ENCODE data around the gene COQ7. TPM values are rescaled to one million over a fixed set of nuclear protein-coding genes. Genes with fewer than 3 reads are reported as not detected.

The COQ7 gene
- total RNA-seq, 1 experiment from 2014 or later = 26.6 TPM

- no peak overlapping the region for H3K27ac ChIP-seq (ENCODE audit: low read depth, low read length)
- ChIA-PET RAD21 (ENCODE audit: low non-redundant PET in 1 of 2, low total read pairs in 2 of 2, uncharacterized antibody in 2 of 2, unreplicated experiment in 2 of 2) (no interaction called here), POLR2A (no interaction called here), CTCF (no interaction called here)
- peaks cover 2 to 17% of the 10 kb centered on the region in 2 experiments; a peak in 1 of 4 replicates for H3K36me3 ChIP-seq (ENCODE audit: control insufficient read depth in 1 of 2, insufficient read depth in 2 of 2, low read length in 2 of 2)
- H3K79me2 ChIP-seq (ENCODE audit: insufficient read depth, low read length) = no peaks in the 10 kb centered on the region
- DNase-seq (ENCODE audit: low read depth, low spot score) (no peak), ATAC-seq (no peak)
- no peak overlapping the region for H3K4me2 ChIP-seq (ENCODE audit: low read length)
- H3K9me2 ChIP-seq (ENCODE audit: insufficient read depth) = no peaks in the 10 kb centered on the region
- no peaks in the 10 kb centered on the region for H3K27me3 ChIP-seq (ENCODE audit: insufficient read depth, low read length)
- H3K9ac ChIP-seq (ENCODE audit: low read length) = no peak overlapping the region
- BruUV-seq (replicated peaks) = no TSS peak
- peaks cover 0 to 6% of the 10 kb centered on the region in 2 experiments; a peak in 1 of 4 replicates for H3K9me3 ChIP-seq (ENCODE audit: control insufficient read depth in 1 of 2, insufficient read depth in 1 of 2, low read depth in 1 of 2, low read length in 2 of 2)
- intact Hi-C loops (cut with micrococcal nuclease) = no loop called here
- H3K4me1 ChIP-seq (ENCODE audit: control insufficient read depth in 1 of 2, insufficient read depth in 2 of 2, low read length in 2 of 2) = no peaks in the 10 kb centered on the region
- TF ChIP-seq, protein P1, sequence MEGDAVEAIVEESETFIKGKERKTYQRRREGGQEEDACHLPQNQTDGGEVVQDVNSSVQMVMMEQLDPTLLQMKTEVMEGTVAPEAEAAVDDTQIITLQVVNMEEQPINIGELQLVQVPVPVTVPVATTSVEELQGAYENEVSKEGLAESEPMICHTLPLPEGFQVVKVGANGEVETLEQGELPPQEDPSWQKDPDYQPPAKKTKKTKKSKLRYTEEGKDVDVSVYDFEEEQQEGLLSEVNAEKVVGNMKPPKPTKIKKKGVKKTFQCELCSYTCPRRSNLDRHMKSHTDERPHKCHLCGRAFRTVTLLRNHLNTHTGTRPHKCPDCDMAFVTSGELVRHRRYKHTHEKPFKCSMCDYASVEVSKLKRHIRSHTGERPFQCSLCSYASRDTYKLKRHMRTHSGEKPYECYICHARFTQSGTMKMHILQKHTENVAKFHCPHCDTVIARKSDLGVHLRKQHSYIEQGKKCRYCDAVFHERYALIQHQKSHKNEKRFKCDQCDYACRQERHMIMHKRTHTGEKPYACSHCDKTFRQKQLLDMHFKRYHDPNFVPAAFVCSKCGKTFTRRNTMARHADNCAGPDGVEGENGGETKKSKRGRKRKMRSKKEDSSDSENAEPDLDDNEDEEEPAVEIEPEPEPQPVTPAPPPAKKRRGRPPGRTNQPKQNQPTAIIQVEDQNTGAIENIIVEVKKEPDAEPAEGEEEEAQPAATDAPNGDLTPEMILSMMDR (IDR thresholded peaks at IDR 0.05 in 2 of 3, conservative IDR thresholded peaks at IDR 0.05 in 1 of 3; ENCODE audit: borderline replicate concordance in 1 of 3, insufficient read depth in 1 of 3, low read depth in 2 of 3, low read length in 2 of 3) = no peak
- TF ChIP-seq EZH2 (IDR thresholded peaks at IDR 0.05) (no peak), TCF7L2 (IDR thresholded peaks at IDR 0.05; ENCODE audit: borderline replicate concordance, extremely low read depth, insufficient read depth, insufficient read length) (no peak), ZNF274 (IDR thresholded peaks at IDR 0.05; ENCODE audit: low read depth, low read length) (no peak), MAX (IDR thresholded peaks at IDR 0.05) (no peak), JUND (IDR thresholded peaks at IDR 0.05) (no peak), EGR1 (IDR thresholded peaks at IDR 0.05; ENCODE audit: low read depth) (no peak), POLR2A (IDR thresholded peaks at IDR 0.05; ENCODE audit: borderline replicate concordance, extremely low read depth, insufficient read depth, insufficient read length) (no peak), SRF (IDR thresholded peaks at IDR 0.05; ENCODE audit: low read depth) (no peak), RAD21 (IDR thresholded peaks at IDR 0.05; ENCODE audit: low read depth) (no peak), CEBPB (IDR thresholded peaks at IDR 0.05; ENCODE audit: low read depth) (no peak), SIN3A (IDR thresholded peaks at IDR 0.05; ENCODE audit: low read depth) (no peak)
- TF ChIP-seq, protein P2, sequence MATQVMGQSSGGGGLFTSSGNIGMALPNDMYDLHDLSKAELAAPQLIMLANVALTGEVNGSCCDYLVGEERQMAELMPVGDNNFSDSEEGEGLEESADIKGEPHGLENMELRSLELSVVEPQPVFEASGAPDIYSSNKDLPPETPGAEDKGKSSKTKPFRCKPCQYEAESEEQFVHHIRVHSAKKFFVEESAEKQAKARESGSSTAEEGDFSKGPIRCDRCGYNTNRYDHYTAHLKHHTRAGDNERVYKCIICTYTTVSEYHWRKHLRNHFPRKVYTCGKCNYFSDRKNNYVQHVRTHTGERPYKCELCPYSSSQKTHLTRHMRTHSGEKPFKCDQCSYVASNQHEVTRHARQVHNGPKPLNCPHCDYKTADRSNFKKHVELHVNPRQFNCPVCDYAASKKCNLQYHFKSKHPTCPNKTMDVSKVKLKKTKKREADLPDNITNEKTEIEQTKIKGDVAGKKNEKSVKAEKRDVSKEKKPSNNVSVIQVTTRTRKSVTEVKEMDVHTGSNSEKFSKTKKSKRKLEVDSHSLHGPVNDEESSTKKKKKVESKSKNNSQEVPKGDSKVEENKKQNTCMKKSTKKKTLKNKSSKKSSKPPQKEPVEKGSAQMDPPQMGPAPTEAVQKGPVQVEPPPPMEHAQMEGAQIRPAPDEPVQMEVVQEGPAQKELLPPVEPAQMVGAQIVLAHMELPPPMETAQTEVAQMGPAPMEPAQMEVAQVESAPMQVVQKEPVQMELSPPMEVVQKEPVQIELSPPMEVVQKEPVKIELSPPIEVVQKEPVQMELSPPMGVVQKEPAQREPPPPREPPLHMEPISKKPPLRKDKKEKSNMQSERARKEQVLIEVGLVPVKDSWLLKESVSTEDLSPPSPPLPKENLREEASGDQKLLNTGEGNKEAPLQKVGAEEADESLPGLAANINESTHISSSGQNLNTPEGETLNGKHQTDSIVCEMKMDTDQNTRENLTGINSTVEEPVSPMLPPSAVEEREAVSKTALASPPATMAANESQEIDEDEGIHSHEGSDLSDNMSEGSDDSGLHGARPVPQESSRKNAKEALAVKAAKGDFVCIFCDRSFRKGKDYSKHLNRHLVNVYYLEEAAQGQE (IDR thresholded peaks at IDR 0.05; ENCODE audit: low read depth) = no peak
- TF ChIP-seq, protein P3, sequence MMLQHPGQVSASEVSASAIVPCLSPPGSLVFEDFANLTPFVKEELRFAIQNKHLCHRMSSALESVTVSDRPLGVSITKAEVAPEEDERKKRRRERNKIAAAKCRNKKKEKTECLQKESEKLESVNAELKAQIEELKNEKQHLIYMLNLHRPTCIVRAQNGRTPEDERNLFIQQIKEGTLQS (IDR thresholded peaks at IDR 0.05) = no peak
- H2AFZ ChIP-seq (ENCODE audit: low read depth, low read length, poor library complexity, severe bottlenecking) = no peak overlapping the region
- H4K20me1 ChIP-seq (ENCODE audit: insufficient read depth) = no peaks in the 10 kb centered on the region
- no peak overlapping the region for H3K4me3 ChIP-seq (replicated peaks in 1 of 2; ENCODE audit: low read depth in 1 of 2, low read length in 2 of 2)
Measured at GRCh38 chr16:19020689-19021088, 46.7 kb upstream of the COQ7 start.
